ENCODE data around the gene NLRP12. TPM values are rescaled to one million over a fixed set of nuclear protein-coding genes. Genes with fewer than 3 reads are reported as not detected.
"Not testable (repeated sequence)": the region's sequence is repeated elsewhere in the genome, so short reads cannot be mapped to it uniquely, and the experiment has no call there.

Gene NLRP12
- polyA plus RNA-seq (2012; ENCODE audit: missing spikeins) = not detected

GRCh38 chr19:53824134-53824611, at the start of gene NLRP12:
TSS of gene NLRP12 (minus strand) at chr19:53824314. CDS start at chr19:53824174, 140 bp downstream.
- FAIRE-seq (no peak), DNase-seq (ENCODE audit: insufficient read length) (no peak)

GRCh38 chr19:53872762-53873161, 48.6 kb upstream of the NLRP12 start:
- FAIRE-seq (no peak), DNase-seq (ENCODE audit: insufficient read length) (no peak)
- TF ChIP-seq POLR2A (IDR thresholded peaks at IDR 0.05; ENCODE audit: low read depth, low read length) (no peak), TAF1 (IDR thresholded peaks at IDR 0.05; ENCODE audit: borderline replicate concordance, low read depth, low read length) (no peak), POLR2AphosphoS5 (IDR thresholded peaks at IDR 0.05; ENCODE audit: low read depth, low read length) (no peak)

More at GRCh38 chr19:53824134-53824611, at the start of gene NLRP12:
- TF ChIP-seq TAF1 (IDR thresholded peaks at IDR 0.05; ENCODE audit: borderline replicate concordance, low read depth, low read length) = no peak
- no peak for TF ChIP-seq POLR2A (IDR thresholded peaks at IDR 0.05; ENCODE audit: low read depth, low read length)
- TF ChIP-seq POLR2AphosphoS5 (IDR thresholded peaks at IDR 0.05; ENCODE audit: low read depth, low read length) = no peak

- TF ChIP-seq POLR2A (IDR thresholded peaks at IDR 0.05; ENCODE audit: low read depth, low read length) (no peak), POLR2AphosphoS5 (IDR thresholded peaks at IDR 0.05; ENCODE audit: low read depth, low read length) (no peak), TAF1 (IDR thresholded peaks at IDR 0.05; ENCODE audit: borderline replicate concordance, low read depth, low read length) (no peak)
- FAIRE-seq (no peak), DNase-seq (ENCODE audit: insufficient read length) (no peak)
Observed at GRCh38 chr19:53871454-53871853, 47.3 kb upstream of the NLRP12 start.

- DNase-seq (ENCODE audit: insufficient read length) (no peak), FAIRE-seq (no peak)
- TF ChIP-seq POLR2AphosphoS5 (IDR thresholded peaks at IDR 0.05; ENCODE audit: low read depth, low read length) = no peak
- no peak for TF ChIP-seq TAF1 (IDR thresholded peaks at IDR 0.05; ENCODE audit: borderline replicate concordance, low read depth, low read length)
- TF ChIP-seq POLR2A (IDR thresholded peaks at IDR 0.05; ENCODE audit: low read depth, low read length) = no peak
Observed at GRCh38 chr19:53870485-53870844, 46.4 kb upstream of the NLRP12 start.

- not testable (repeated sequence) for DNase-seq (ENCODE audit: insufficient read length); FAIRE-seq
Observed at GRCh38 chr19:53869805-53870484, 45.8 kb upstream of the NLRP12 start.

GRCh38 chr19:53868892-53869804, 45.0 kb upstream of the NLRP12 start:
- TF ChIP-seq POLR2AphosphoS5 (IDR thresholded peaks at IDR 0.05; ENCODE audit: low read depth, low read length) (no peak), TAF1 (IDR thresholded peaks at IDR 0.05; ENCODE audit: borderline replicate concordance, low read depth, low read length) (no peak), POLR2A (IDR thresholded peaks at IDR 0.05; ENCODE audit: low read depth, low read length) (no peak)
- peak; percentile 67 for DNase-seq (ENCODE audit: insufficient read length)
- FAIRE-seq = no peak

GRCh38 chr19:53868091-53868891, 44.2 kb upstream of the NLRP12 start:
- FAIRE-seq (no peak), DNase-seq (ENCODE audit: insufficient read length) (no peak)
- TF ChIP-seq POLR2A (IDR thresholded peaks at IDR 0.05; ENCODE audit: low read depth, low read length) (no peak), TAF1 (IDR thresholded peaks at IDR 0.05; ENCODE audit: borderline replicate concordance, low read depth, low read length) (no peak), POLR2AphosphoS5 (IDR thresholded peaks at IDR 0.05; ENCODE audit: low read depth, low read length) (no peak)

GRCh38 chr19:53867225-53868090, 43.3 kb upstream of the NLRP12 start, which contains the start of gene MYADM:
TSS of gene MYADM (plus strand) at chr19:53867883. CDS start at chr19:53873530, 5,647 bp downstream.
- no peak for TF ChIP-seq POLR2AphosphoS5 (IDR thresholded peaks at IDR 0.05; ENCODE audit: low read depth, low read length)
- no peak for TF ChIP-seq POLR2A (IDR thresholded peaks at IDR 0.05; ENCODE audit: low read depth, low read length)
- TF ChIP-seq TAF1 (IDR thresholded peaks at IDR 0.05; ENCODE audit: borderline replicate concordance, low read depth, low read length) = no peak
- DNase-seq (ENCODE audit: insufficient read length) = peak; percentile 77
- no peak for FAIRE-seq

- DNase-seq (ENCODE audit: insufficient read length) (no peak), FAIRE-seq (no peak)
- TF ChIP-seq POLR2AphosphoS5 (IDR thresholded peaks at IDR 0.05; ENCODE audit: low read depth, low read length) (no peak), POLR2A (IDR thresholded peaks at IDR 0.05; ENCODE audit: low read depth, low read length) (no peak)
Observed at GRCh38 chr19:53866865-53867224, 42.7 kb upstream of the NLRP12 start.
